Jurkat, Clone E6-1 (cell line): ENCODE results near the gene UROC1.
"Not testable (repeated sequence)": the region's sequence is repeated elsewhere in the genome, so short reads cannot be mapped to it uniquely, and the experiment has no call there.

ENCODE experiments used
- DNase-seq: peaks from one replicate; pipeline ENCODE4 v3.0.0-alpha.2; 2011; ENCODE audit warnings: low read depth, low spot score
- H3K4me3 ChIP-seq: 2 replicates; pipeline ENCODE4 v1.5.1; 2011; ENCODE audit warnings: mild to moderate bottlenecking, low read length, control low read depth, moderate library complexity

The UROC1 gene

DNA sequence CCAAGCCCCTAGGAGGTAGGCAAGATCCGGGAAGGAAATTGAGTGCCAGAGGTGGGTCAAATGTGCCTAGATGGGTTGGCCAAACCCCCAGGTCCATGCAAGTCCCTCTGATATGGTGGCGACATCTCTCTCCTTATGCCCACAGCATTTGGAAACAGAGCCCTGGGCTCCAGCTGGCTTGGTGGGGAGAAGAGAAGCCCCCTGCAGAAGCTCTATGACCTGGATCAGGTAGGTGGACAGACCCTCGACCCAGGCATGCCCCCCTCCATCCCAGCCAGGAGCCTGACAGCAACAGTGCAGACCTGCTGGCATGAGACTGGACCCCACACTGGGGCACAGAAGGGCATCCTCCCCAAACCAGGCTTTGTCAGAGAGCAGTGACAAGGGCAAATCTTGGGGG lies 18.6 kb upstream of the UROC1 start:
- no peak overlapping the region for H3K4me3 ChIP-seq
- no peak for DNase-seq

DNA sequence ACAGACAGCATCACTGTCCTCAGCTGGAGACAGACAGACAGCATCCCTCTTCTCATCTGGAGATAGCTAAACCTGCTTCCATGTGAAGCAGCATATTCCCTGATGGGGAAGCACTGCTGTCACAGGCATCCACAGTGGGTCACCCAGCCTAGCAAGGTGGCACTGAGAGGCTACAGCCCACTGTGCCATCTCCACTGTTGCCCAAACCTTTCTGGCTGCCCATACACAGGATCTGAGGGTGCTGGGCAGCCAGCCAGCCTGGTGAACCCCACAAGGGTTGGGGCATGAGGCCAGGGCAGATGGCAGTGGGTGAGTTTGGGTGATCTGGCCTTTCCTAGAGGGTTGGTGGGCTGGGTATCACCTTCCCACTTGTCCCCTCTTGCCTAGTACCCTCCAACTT lies 18.1 kb upstream of the UROC1 start:
- no peak for DNase-seq
- no peak overlapping the region for H3K4me3 ChIP-seq

DNA sequence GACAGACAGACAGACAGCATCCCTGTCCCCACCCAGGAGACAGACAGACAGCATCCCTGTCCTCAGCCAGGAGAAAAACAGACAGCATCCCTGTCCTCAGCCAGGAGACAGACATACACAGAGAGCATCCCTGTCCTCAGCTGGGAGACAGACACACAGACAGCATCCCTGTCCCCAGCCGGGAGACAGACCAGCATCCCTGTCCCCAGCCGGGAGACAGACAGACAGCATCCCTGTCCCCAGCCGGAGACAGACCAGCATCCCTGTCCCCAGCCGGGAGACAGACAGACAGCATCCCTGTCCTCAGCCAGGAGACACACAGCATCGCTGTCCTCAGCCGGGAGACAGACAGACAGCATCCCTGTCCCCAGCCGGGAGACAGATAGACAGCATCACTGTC lies 17.1 kb upstream of the UROC1 start:
- H3K4me3 ChIP-seq, DNase-seq: not testable (repeated sequence)

DNA sequence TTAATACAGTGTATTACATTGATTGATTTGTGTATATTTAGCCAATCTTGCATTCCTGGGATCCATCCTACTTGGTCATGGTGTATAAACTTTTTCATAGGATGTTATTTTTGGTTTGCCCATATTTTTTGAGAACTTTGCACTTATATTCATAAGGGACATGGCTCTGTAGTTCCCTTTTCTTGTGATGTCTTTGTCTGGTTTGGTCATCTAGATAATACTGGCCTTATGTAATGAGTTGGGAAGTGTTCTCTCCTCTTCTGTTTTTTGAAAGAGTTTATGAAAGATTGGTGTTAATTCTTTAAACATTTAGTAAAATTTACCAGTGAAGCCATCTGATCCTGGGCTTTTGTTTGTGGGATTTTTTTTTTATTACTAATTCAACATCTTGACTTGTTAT lies 15.9 kb upstream of the UROC1 start:
- H3K4me3 ChIP-seq = no peak overlapping the region
- no peak for DNase-seq

DNA sequence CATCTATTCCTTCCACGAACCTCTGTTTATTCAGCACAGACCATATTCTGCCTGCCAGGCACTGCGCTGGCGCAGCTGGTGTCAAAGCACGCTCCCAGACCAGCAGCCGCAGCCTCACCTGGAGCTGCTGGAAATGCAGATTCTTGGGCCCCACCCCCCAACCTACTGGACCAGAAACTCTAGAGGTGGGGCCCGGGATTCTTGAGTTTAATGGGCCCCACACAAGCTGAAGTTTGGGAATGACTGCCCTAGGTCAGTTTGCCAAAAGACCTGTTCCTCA lies 13.4 kb upstream of the UROC1 start:
- DNase-seq = no peak
- H3K4me3 ChIP-seq = no peak overlapping the region

DNA sequence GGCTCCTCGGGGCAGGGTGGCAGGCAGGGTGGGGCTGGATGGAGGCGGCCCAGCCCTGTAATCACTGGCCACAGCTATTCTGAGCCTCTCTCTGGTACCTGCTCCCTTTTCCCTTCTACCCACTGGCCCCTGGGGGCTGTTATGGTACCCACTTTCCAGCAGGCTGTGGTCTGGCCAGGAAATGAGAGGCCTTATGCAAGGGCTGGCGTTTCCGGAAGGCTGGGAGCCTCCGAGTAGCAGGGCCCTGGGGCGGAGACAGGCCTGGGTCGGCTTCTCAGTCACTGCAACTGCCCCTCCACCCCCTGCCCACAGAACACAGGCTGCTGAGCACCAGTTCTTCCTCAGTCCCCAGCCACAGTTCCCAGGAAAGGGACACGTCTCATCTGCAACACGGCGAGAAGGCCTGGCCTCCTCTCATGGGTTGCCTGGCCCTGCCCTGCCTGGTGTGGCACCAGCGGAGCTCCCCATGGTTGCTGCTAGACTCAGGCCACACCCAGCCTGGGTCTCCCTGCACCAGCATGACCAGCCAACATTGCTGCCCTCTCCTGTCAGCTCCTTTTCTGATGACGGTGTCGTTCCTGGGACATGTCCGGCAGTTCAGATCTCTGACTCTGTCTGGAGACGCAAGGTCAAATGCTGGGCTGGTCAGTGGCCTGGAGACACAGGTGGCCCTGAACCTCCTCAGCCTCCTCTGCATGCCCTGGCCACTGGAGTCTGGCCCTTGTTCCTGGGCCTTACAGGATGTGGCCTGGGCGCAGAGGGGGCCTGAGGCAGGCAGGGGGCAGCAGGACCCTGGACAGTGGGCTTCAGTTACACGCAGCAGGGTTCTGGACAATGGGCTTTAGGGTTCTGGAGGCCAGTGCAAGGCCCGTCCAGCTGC lies 12.8 kb upstream of the UROC1 start:
- H3K4me3 ChIP-seq = no peak overlapping the region
- DNase-seq = no peak

DNA sequence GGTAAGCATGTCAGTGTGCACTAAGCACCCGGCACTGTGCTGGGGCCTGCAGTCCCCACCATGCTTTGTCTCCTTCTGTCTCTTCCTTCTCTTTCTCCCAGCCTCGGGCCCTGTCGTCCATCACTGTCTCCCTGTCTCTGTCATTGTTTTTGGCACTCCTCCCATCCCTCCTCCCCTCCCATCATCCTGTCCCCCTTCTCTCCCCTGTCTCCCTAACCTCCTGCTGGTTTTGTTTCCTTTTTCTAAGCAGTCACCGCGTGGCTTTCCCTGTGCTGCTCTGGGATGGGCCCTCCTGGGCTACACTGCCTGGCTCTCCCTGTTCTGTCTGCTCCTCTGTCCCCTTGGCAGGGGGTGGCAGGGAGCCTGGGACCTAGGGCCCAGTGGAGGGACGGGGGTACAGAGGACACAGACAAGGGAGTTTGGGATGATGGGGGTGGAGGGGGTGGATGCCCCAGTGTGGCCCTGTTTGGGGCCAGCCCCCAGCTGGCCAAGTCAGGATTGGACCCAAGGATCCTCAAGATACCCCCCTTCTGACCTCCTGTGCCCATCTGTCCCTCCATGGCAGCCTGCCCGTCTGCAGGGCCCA lies 12.1 kb upstream of the UROC1 start:
- no peak overlapping the region for H3K4me3 ChIP-seq
- DNase-seq = no peak

DNA sequence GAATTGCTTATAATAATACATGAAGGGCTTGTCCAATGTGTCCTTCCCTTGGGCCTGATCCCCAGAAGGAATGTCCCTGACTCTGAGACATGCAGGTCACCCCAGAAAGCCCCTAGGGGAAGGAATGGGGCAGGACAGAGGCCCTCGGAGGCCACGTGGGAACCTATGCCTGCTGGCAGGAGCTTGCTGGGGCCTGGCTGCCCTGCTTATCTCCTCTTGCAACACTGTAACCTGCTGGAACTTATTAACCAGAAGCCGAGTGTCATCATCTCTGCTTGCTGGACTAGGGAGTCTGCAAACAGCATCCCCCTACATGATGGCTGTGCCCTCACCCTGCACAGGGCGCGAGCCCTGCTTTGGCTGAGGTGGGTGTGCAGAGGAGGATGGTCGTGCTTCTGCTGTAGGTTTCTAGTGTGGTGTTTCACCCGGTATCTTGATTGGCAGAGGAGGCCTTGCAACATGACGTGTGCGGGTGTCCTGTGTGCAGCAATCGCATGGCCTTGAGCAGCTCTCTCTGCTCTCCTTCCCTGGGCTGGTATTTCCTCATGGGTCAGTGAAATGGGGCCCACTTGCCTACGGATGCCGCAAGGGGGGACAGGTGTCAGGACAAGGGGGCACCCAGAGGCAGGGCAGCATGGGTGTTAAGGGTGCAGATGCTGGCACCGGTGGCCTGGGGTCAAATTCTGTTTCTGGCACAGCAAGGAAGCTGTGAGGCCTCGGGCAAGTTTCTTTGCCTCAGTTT lies 11.4 kb upstream of the UROC1 start:
- no peak overlapping the region for H3K4me3 ChIP-seq
- no peak for DNase-seq

DNA sequence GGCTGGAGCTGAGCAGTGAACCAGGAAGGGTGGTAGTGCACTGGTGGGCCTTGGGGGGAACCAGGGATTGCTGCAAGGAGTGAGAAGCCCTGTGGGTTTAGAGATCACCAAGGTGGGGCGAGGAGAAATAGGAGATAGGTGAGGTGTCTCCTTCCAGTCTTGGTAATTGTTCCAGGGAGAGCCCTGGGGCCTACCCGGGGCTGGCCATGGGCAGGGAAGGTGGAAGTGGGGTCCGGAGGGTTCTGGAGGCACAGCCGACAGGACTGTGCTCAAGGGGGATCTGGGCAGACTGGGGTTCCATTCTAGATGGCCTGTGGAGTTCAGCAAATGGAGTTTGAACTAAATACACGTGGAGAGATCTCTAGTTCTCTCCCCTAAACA lies 10.8 kb upstream of the UROC1 start:
- H3K4me3 ChIP-seq = no peak overlapping the region
- no peak for DNase-seq

DNA sequence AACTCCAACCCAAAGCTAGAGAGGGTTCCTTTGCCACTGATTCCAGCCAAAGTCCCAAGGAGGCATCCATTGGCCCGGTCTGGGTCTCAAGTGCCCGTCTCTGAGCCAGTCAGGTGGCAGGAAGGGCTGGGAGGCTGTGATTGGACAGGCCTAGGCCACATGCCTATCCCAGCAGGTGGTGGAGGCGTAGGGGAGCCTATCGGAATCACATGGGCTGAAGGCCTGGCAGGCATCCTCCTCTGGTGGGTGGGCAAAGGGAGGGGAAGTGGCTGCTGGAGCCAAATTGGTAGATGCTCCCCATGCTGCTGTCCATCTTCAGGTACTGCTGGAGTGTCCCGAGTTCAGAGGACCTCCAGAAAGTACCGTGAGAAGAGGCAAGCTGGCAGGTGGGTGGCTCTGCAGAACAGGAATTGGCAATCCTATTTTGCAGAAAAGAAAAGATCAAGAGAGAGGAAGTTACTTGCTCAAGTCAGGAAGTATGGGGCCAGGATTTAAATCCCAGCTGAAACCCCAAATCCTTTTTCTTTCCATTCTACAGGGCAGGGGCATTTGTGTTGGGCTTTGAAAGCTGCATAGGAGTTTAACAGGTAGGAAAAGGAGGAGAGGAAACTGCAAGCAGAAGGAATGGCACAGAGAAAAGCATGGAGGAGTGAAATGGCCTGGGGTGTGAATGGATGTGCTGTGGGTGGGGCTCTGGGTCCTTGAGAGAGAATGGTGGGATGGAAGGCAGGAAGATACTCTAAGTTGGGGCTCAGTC lies 10.1 kb upstream of the UROC1 start:
- no peak overlapping the region for H3K4me3 ChIP-seq
- DNase-seq = no peak

DNA sequence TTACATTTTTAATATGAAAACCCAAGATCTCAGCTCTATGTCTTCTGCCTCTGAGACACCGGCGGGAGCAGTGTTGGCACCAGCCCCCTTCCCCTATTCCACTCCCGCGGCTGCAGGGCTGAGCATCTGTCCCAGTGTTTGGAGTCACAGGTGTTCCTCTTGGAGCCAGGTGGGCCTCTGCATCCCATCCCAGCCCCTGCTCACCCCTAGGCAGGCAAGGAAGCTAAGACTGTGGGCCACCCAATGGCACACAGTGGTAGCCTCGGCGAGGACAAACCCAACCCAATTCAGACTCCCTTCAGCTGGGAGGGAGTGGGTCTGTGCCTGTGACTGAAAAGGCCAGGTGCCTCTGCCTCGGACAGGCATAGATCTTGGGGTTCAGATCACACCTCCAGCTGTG lies 9.4 kb upstream of the UROC1 start:
- no peak overlapping the region for H3K4me3 ChIP-seq
- DNase-seq = no peak

DNA sequence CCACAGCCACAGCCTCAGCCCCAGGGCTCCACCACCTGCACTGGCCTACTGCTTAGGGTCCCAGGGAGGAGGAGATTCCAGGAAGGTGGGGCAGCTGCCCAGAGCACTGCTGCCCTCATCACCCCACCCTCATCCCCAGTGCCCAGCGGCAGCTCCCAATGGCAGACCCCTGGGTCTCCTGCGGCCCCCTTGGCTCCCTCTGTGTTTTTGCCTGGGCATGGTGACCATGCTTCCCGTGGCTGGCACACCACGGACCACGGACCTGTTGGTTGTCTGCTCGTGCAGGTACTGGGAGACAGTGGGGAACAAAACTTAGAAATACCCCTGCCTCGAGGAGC lies 9.1 kb upstream of the UROC1 start:
- H3K4me3 ChIP-seq = no peak overlapping the region
- DNase-seq = no peak

DNA sequence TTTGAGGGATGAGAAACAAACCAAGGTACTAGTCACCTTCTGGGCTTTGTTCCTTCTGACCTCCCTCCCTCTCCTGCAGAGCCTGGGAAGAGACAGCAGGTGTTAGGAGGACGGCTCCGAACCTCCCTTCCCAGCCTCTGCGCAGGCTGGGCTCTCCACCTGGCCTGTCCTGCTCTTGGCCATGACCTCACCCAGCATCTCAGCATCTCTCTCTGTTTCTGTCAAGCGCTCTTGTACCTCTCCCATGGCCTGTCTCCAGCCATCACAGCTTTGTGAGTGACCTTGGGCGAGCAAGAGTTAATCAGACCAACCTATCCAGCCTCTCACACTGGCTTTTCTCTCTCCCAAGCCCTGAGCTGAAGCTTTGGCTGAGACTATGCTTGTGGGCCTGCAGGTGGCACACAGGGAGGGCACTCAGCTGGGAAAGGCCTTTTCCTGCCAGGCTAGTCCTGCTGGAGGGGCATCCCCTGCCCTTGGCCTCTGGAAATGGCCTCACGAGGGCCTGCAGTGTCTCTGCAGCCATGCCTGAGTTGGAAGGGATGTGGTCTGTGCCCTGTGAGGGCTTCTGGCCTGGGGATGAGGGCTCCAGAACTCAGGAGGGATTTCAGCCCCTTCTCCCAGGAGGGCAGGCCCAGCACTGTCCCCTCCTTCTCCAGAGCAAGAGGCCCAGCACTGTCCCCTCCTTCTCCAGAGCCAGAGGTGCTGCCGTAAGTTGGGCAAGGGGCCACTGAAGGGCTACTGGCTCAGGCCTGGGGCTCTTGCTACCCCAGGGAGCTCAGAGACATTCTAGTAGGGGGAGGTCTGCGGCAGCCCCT lies 8.5 kb upstream of the UROC1 start:
- no peak overlapping the region for H3K4me3 ChIP-seq
- DNase-seq = no peak

DNA sequence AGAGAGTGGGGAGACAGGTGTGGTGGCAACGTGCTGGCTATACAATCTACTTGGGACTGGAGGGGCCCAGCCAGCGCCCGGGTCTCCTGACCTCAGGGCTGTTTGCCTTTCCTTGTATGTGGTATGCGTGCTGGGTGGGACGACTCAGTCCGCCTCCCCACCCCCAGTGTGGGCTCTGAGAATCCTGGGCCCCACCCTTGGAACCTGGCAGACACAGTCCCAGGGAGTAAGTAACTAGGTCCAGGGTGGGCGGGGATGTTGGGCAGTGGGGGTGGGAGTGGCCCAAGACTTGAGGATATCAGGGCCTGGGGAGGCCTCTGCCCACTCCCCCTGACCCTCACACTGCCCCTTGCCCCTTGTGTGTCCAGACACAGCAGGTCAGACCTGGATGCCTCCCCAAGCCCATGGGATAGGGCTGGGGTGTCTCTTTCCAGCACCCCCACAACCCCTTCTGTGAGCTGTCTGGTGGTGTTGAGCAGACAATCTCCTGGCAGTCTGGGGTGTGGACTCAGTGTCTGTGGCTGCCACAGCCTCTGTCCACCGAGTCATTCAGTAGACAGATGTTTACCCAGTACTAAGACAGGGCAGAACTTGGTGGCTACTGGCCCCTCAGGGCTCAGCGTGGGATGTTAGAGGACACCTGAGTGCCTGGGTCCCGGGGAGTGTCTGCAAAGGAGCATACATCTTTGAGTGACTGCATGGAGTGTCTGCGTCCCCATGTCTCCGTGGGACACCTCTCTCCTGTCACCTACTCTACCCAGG lies 7.7 kb upstream of the UROC1 start:
- no peak for DNase-seq
- no peak overlapping the region for H3K4me3 ChIP-seq

DNA sequence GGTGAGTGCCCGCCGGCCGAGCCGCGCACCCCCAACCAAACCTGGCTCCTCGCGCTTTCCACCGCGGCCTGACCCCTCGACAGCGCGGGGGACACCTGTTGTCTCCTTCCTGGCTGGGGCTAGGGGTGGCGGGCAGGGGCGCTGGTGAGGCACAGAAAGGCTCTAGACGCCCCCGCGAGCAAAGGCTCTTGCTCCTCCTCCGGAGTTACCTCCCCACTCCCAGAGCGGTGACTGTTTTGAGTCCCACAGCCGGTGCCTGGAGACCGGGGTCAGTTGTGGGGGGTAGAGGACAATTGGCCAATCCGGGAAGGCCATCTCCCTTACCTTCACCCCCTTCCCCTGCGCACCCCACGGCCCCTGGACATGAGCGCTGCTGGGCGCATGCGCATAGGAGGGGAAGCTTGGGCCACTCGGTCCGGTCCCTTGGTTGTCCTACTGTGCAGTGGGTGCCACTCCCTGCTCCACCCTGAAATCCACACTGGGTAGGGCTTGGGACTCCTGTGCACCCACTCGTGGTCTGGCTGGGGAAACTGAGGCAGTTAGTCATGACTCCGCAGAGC lies 6.9 kb upstream of the UROC1 start:
- no peak overlapping the region for H3K4me3 ChIP-seq
- DNase-seq = no peak

DNA sequence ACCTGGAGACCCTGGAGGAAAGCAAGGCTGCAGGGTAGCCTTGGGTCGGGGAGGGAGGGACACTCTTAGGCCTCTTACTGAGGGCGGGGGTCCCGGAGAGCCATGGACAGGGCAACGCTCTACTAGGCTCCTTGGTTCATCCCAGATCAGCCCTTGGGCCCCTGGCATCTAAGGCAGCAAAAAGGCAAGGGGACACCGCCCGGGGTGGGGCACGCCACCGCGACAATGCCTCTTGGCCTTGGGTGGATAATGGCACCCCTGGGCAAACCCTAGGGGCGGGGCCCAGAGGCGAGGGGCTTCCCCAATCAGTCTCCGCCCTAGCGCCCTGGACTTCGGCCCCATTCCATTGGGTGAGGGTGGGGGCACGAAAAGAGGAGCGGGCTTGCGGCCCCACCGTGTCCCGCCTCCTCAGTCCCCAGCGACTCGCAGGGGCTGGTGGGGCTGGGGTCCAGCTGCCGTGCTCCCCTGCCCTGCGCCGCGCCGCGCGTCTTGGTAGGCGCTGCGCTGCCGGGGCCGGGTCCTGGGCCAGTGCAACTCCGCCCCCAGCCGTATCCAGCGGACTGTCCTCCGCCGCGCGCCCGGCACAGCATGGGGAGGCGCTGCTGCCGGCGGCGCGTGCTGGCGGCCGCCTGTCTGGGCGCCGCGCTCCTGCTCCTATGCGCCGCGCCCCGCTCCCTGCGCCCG lies 6.3 kb upstream of the UROC1 start, which contains the start of gene CHST13:
CHST13 (plus strand) TSS at position 411 of the 684 bp plus-strand sequence; CDS start at position 589, 178 bp downstream.
- DNase-seq = no peak
- no peak within 1 kb of the TSS for H3K4me3 ChIP-seq

DNA sequence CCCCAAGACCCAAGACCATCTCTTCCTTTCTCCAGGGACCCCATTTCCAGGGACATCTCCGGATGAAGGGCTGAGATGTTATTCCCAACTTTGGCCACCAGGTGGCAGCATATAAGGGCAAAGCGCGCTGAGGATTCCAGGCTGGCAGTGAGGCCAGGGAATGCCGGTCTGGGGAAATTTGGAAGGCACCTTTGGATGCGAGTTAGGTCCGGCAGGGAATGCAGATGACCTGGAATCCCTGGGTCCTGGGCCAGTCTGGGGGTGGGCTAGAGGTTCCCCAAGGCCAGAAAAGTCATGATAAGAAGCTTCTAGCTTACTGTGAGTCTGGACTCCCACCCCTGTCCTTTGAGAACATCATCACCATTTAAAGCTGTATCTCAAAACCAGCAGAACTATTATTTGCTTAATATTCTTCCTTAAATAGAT lies 4.8 kb upstream of the UROC1 start:
- H3K4me3 ChIP-seq = no peak overlapping the region
- no peak for DNase-seq
